ENCODE results near the gene CNN2. TPM values are rescaled to one million over a fixed set of nuclear protein-coding genes. Genes with fewer than 3 reads are reported as not detected.

The CNN2 gene
- total and polyA plus RNA-seq, 2 of the 8 experiments (the other 6 are each of a cell fraction or from before 2014, with no cell fraction given), result 189 to 551 TPM

- Histone ChIP-seq H4K91ac (replicated peaks; ENCODE audit: insufficient read length, low read length) (no peak overlapping the region), H2BK5ac (ENCODE audit: low read depth, low read length) (no peak overlapping the region), H4K8ac (ENCODE audit: extremely low read depth, insufficient read depth, low read length) (no peak overlapping the region), H3K23ac (ENCODE audit: insufficient read length) (no peak overlapping the region), H3K4ac (replicated peaks; ENCODE audit: insufficient read length, low read depth, low read length) (no peak overlapping the region), H3K36me3 (ENCODE audit: control insufficient read depth in 2 of 4, insufficient read depth in 4 of 4, low read length in 3 of 4) (peaks cover 2 to 28% (median 9%) of the 10 kb centered on the region in 4 experiments; a peak in 5 of 8 replicates), H3K18ac (ENCODE audit: extremely low read depth, low read length) (no peak overlapping the region), H3K4me1 (replicated peaks in 1 of 4; ENCODE audit: control insufficient read depth in 3 of 4, insufficient read depth in 4 of 4, low read length in 3 of 4) (peaks cover 0 to 7% (median 4%) of the 10 kb centered on the region in 4 experiments; a peak in 3 of 7 replicates), H3K9ac (replicated peaks in 1 of 4; ENCODE audit: extremely low read depth in 1 of 4, low read depth in 3 of 4, low read length in 3 of 4) (no peak overlapping the region), H2BK20ac (ENCODE audit: low read length) (no peak overlapping the region), H3K27ac (ENCODE audit: low read depth, low read length) (no peak overlapping the region), H2AK5ac (ENCODE audit: low read depth, low read length) (no peak overlapping the region), H3K79me2 (ENCODE audit: control insufficient read depth in 1 of 2, insufficient read depth in 2 of 2, low read length in 2 of 2) (no peaks in the 10 kb centered on the region), H3K27me3 (replicated peaks in 1 of 4; ENCODE audit: control insufficient read depth in 3 of 4, extremely low read depth in 1 of 4, insufficient read depth in 3 of 4, low read length in 3 of 4) (peaks cover 0 to 15% (median 6%) of the 10 kb centered on the region in 4 experiments; a peak in 5 of 7 replicates), H2BK15ac (ENCODE audit: low read length) (no peak overlapping the region), H3K4me2 (ENCODE audit: insufficient read depth in 1 of 2, low read depth in 2 of 2, low read length in 2 of 2) (no peak overlapping the region), H3K9me3 (ENCODE audit: insufficient read depth in 2 of 2, low read depth in 1 of 2, low read length in 1 of 2) (no peaks in the 10 kb centered on the region), H2BK120ac (replicated peaks; ENCODE audit: low read depth, low read length) (no peak overlapping the region), H4K20me1 (replicated peaks in 1 of 2; ENCODE audit: control insufficient read depth in 1 of 2, insufficient read depth in 2 of 2, low read length in 2 of 2) (peaks cover 9 to 20% of the 10 kb centered on the region in 2 experiments), H3K79me1 (ENCODE audit: low read depth, low read length) (no peaks in the 10 kb centered on the region; the same call in 1 of the 2 replicates), H4K5ac (ENCODE audit: insufficient read length, low read depth, low read length) (no peak overlapping the region), H2BK12ac (ENCODE audit: low read depth, low read length) (no peak overlapping the region), H3K14ac (ENCODE audit: insufficient read length) (no peak overlapping the region), H2AFZ (ENCODE audit: low read length) (no peak overlapping the region), H3K4me3 (ENCODE audit: extremely low read depth in 1 of 4, insufficient read depth in 2 of 4, low read depth in 3 of 4, low read length in 4 of 4) (no peak overlapping the region), H3K23me2 (ENCODE audit: low read depth, low read length) (peaks cover 2% of the 10 kb centered on the region; the same call in 1 of the 2 replicates), H3K56ac (replicated peaks; ENCODE audit: insufficient read length, low read depth, low read length) (no peak overlapping the region)
- CTCF ChIA-PET (ENCODE audit: partially characterized antibody), result interaction anchor here (0.6 to 3.4 kb wide), 5 partner anchors 10 to 843 kb away, joined by 3 to 13 read pairs (median 3); partner anchors contain the start of gene CNN2
- POLR2A ChIA-PET (ENCODE audit: partially characterized antibody), result interaction anchor here (0.8 to 7.3 kb wide), 3 partner anchors 9 to 67 kb away, joined by 3 to 81 read pairs (median 33); partner anchors contain the start of gene WDR18
- WGBS, 2 experiments (ENCODE audit: extremely low coverage in 1 of 2, insufficient coverage in 1 of 2, insufficient read length in 1 of 2, insufficient replicate concordance in 2 of 2, low coverage in 1 of 2, low lambda C conversion rate in 2 of 2, missing lambda C conversion rate in 1 of 2), result 97% methylated on average over 18 of the region's 18 CpGs; no CpG with 5 or more reads in 1 of the 2 experiments
- no peak for DNase-seq (ENCODE audit: low read depth in 1 of 2, low spot score in 2 of 2)
- no peak for FAIRE-seq
These were observed 31.9 kb upstream of the CNN2 start for GRCh38 chr19:994516-994915.

Measured in H1 (cell line).